Mucosa of descending colon (tissue), 3 donors: ENCODE data around the gene C3orf70. TPM values are rescaled to one million over a fixed set of nuclear protein-coding genes. Genes with fewer than 3 reads are reported as not detected.

Experiments
- ATAC-seq: fragments of 200-7000 bp; cut with Tn5 transposase; one replicate; pipeline ENCODE4 v1.9.1; 2020; ENCODE audit warnings: mild to moderate bottlenecking, moderate library complexity
- DNase-seq, 3 donors: peaks; one replicate each; pipeline ENCODE4 v3.0.0-alpha.2; 2020
- H3K36me3 ChIP-seq: fragments of 200-600 bp; one replicate; pipeline ENCODE4 v1.8.0; 2021; ENCODE audit warnings: low read depth, mild to moderate bottlenecking
- H3K4me1 ChIP-seq: fragments of 200-600 bp; one replicate; pipeline ENCODE4 v1.8.0; 2021; ENCODE audit warnings: low read depth, mild to moderate bottlenecking
- H3K4me3 ChIP-seq: fragments of 200-600 bp; one replicate; pipeline ENCODE4 v1.8.0; 2021; ENCODE audit warnings: mild to moderate bottlenecking
- H3K9me3 ChIP-seq: fragments of 200-600 bp; one replicate; pipeline ENCODE4 v1.8.0; 2021; ENCODE audit warnings: mild to moderate bottlenecking
- intact Hi-C, 2 donors: fragments of 100-400 bp; cut with DNase I in 1 of 2; cut with micrococcal nuclease in 1 of 2; formaldehyde crosslinking; loops; one replicate each; pipeline versions ENCODE4 v1.11.0 to v1.11.1; 2022; cut with DNase I, micrococcal nuclease
- total RNA-seq, 3 donors: library from RNA; stranded (reverse); fragmentation: NEBNext Ultra II Directional in 2 of 3; extraction: Animal tissue kit (Norgen Biotek cat#: 25700) in 2 of 3; gene quantifications; one replicate each; pipeline versions ENCODE4 v1.2.1 to v1.2.4, GENCODE V29; 2021 to 2023
- TF ChIP-seq, protein P1 (sequence below): fragments of 200-600 bp; IDR thresholded peaks from one replicate; pipeline ENCODE4 v1.8.0; 2022; ENCODE audit warnings: antibody characterized with exemption, mild to moderate bottlenecking
- donor health status: DM: no; HTN: no; CAD: no; lungs with moderate emphysema.
- donor health status: DM: no; HTN: no; CAD: no.
- donor health status: DM: no; HTN: yes; CAD: no.

Gene C3orf70
- total RNA-seq, 3 donors from 2014 or later: 15.1 to 32.7 (median 16.9) TPM

DNA sequence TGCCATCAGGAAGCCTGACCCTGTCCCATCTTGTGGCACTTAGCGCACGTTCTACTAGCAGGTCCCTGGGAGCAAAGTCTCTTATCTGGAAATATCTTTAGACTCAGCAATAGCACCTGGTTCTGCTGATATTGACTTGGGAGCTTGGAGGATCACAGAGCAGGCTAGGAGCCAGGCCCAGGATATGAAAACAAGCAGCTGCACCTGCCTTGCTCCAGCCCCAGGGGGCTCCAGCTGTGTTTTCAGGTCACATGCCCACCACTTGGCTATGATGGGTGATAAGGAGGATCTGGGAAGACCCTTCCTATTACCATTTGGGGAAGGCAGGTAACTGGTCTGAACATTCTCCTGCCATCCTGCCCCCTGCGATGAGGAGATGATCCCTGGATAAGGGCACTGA is 87.8 kb downstream of the C3orf70 start:
- no peak overlapping the region for H3K4me3 ChIP-seq
- H3K4me1 ChIP-seq: peaks cover 16% of the 10 kb centered on the region
- no peak for ATAC-seq
- no peaks in the 10 kb centered on the region for H3K36me3 ChIP-seq
- TF ChIP-seq, protein P1, sequence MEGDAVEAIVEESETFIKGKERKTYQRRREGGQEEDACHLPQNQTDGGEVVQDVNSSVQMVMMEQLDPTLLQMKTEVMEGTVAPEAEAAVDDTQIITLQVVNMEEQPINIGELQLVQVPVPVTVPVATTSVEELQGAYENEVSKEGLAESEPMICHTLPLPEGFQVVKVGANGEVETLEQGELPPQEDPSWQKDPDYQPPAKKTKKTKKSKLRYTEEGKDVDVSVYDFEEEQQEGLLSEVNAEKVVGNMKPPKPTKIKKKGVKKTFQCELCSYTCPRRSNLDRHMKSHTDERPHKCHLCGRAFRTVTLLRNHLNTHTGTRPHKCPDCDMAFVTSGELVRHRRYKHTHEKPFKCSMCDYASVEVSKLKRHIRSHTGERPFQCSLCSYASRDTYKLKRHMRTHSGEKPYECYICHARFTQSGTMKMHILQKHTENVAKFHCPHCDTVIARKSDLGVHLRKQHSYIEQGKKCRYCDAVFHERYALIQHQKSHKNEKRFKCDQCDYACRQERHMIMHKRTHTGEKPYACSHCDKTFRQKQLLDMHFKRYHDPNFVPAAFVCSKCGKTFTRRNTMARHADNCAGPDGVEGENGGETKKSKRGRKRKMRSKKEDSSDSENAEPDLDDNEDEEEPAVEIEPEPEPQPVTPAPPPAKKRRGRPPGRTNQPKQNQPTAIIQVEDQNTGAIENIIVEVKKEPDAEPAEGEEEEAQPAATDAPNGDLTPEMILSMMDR: no peak
- intact Hi-C loops: loop anchor here in 1 of 2 donors (10.0 kb wide), 1 partner anchor 110 kb away; no protein-coding TSS in a partner anchor
- DNase-seq: no peak
- H3K9me3 ChIP-seq: no peaks in the 10 kb centered on the region

DNA sequence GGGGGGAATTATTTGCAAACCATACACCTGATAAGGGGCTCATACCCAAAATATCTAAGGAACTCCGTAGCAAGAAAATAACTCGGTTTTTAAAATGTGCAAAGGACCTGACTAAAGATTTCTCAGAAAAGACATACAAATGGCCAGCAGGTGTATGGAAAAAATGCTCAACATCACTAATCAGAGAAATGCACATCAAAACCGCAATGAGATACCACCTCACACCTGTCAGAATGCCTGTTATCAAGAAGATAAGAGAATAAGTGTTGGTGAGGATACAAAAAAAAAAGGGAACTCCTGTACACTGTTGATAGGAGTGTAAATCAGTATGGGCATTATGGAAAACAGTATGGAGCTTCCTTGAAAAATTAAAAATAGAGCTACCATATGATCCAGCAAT is 89.4 kb downstream of the C3orf70 start:
- intact Hi-C loops: loop anchor here in 1 of 2 donors (10.0 kb wide), 1 partner anchor 111 kb away; no protein-coding TSS in a partner anchor
- ATAC-seq: no peak
- TF ChIP-seq, protein P1: no peak

DNA sequence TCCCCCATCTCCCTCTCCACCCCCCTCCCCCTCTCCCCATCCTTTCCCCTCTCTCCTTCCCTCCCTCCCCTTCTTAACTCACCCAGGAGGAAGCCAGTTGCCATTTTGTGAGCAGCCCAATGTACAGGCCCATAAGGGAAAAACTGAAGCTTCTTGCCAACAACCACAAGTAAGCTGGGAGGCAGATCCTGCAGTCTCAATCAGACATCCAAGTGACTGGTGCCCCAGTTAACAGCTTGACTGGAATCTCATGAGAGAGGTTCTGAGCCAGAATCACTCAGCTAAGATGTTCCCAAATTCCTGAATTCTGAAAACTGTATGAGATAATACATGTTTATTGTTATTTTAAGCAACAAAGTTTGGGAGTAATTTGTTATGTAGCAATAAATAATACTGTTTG is 90.7 kb downstream of the C3orf70 start:
- H3K9me3 ChIP-seq: peaks cover 10% of the 10 kb centered on the region
- H3K4me1 ChIP-seq: no peaks in the 10 kb centered on the region
- TF ChIP-seq, protein P1: no peak
- intact Hi-C loops: loop anchor here in 1 of 2 donors (10.0 kb wide), 1 partner anchor 113 kb away; no protein-coding TSS in a partner anchor
- ATAC-seq: no peak
- H3K4me3 ChIP-seq: no peak overlapping the region
- DNase-seq: no peak
- H3K36me3 ChIP-seq: no peaks in the 10 kb centered on the region

More for the DNA sequence above, 89.4 kb downstream of the C3orf70 start:
- peaks cover 2% of the 10 kb centered on the region for H3K4me1 ChIP-seq
- no peak for DNase-seq
- no peaks in the 10 kb centered on the region for H3K9me3 ChIP-seq
- no peak overlapping the region for H3K4me3 ChIP-seq
- H3K36me3 ChIP-seq: no peaks in the 10 kb centered on the region

DNA sequence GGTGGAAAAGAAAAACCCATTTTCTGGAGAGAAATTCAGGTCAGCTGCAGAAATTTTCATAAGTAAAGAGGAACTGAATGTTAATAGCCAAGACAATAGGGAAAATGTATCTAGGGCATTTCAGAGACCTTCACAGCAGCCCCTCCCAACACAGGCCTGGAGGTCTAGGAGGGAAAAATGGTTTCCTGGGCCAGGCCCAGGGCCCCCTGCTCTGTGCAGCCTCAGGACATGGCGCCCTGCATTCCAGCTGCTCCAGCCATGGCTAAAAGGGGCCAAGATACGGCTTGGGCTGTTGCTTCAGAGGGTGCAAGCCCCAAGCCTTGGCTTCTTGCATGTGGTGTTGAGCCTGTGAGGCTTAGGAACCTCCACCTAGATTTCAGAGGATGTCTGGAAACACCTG is 92.2 kb downstream of the C3orf70 start:
- Histone ChIP-seq H3K4me1 (no peaks in the 10 kb centered on the region), H3K9me3 (peaks cover 16% of the 10 kb centered on the region), H3K36me3 (no peaks in the 10 kb centered on the region), H3K4me3 (no peak overlapping the region)
- ATAC-seq: no peak
- no peak for DNase-seq
- TF ChIP-seq, protein P1: no peak
- intact Hi-C loops: loop anchor here in 1 of 2 donors (10.0 kb wide), 1 partner anchor 114 kb away; no protein-coding TSS in a partner anchor

DNA sequence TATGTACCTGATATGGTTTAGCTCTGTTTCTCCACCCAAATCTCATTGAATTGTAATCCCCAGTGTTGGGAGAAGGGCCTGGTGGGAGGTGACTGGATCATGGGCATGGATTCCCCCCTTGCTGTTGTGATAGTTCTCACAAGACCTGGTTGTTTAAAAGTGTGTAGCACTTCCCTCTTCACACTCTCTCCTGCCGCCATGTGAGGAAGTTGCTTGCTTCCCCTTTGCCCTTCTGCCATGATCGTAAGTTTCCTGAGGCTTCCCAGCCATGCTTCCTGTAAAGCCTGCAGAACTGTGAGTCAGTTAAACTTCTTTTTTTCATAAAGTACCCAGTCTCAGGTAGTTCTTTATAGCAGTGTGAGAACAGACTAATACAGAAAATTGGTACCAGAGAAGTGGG is 93.1 kb downstream of the C3orf70 start:
- intact Hi-C loops: loop anchor here in 1 of 2 donors (10.0 kb wide), 1 partner anchor 115 kb away; no protein-coding TSS in a partner anchor
- Histone ChIP-seq H3K9me3 (peaks cover 16% of the 10 kb centered on the region), H3K4me3 (no peak overlapping the region), H3K36me3 (no peaks in the 10 kb centered on the region), H3K4me1 (no peaks in the 10 kb centered on the region)
- ATAC-seq (no peak), DNase-seq (no peak)
- TF ChIP-seq, protein P1: no peak

DNA sequence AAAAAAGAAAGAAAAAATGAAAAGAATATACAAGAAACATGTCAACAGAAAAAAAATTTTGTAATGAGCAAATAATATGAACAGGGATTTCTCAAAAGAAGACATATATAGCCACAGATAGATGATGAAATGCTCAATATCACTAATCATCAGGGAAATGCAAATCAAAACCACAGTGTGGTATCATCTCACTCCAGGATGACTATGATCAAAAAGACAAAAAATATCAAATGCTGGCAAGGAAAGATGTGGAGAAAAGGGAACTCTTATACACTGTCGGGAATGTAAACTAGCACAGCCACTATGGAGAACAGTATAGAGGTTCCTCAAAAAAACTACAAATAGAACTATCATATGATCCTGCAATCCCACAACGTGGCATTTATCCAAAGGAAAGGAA is 94.1 kb downstream of the C3orf70 start:
- ATAC-seq: no peak
- TF ChIP-seq, protein P1: no peak
- peaks cover 16% of the 10 kb centered on the region for H3K9me3 ChIP-seq
- intact Hi-C loops: no loop called here
- DNase-seq: no peak
- no peaks in the 10 kb centered on the region for H3K4me1 ChIP-seq
- no peaks in the 10 kb centered on the region for H3K36me3 ChIP-seq
- no peak overlapping the region for H3K4me3 ChIP-seq
